Measurements from ENCODE around the gene GPC5. TPM values are rescaled to one million over a fixed set of nuclear protein-coding genes. Genes with fewer than 3 reads are reported as not detected.

GPC5 gene
- total and polyA plus RNA-seq, 2 of the 13 experiments (the other 11 are each of a cell fraction or from before 2014, with no cell fraction given): 0.02 to 0.07 TPM

DNA sequence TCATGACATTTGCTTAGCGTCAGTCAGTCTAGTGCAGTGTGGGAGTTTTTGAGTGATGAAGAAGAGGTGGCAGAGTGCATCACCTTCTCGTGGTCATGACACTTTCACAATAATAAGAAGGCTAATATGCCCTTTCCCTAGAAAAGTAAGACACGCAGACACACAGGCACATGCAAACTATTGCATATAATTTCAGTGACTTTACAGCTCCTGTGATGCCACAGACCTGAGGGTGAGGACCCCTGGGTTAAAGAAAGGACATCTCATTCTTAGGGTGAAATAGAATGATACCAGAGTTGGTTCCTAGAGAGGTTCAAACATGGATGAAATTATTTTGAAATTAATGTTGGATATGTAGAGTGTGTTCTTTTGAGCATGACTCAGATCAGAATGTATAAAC is 300.3 kb downstream of the GPC5 start:
- ChIA-PET POLR2A (no interaction called here), CTCF (ENCODE audit: low intra/inter-chr PET ratio, low total read pairs) (no interaction called here)
- H3K9me3 ChIP-seq (ENCODE audit: low read length): no peaks in the 10 kb centered on the region
- intact Hi-C loops (cut with micrococcal nuclease; ENCODE audit: unreplicated experiment): no loop called here
- H3K4me3 ChIP-seq (replicated peaks in 1 of 3; ENCODE audit: insufficient read depth in 1 of 3, low read depth in 2 of 3, low read length in 3 of 3): no peak overlapping the region
- H4K20me1 ChIP-seq (ENCODE audit: insufficient read depth, low read length): no peaks in the 10 kb centered on the region
- no peaks in the 10 kb centered on the region for H3K27me3 ChIP-seq (ENCODE audit: control insufficient read depth in 1 of 2, insufficient read depth in 2 of 2, low read length in 2 of 2)
- no peaks in the 10 kb centered on the region for H3K36me3 ChIP-seq (replicated peaks in 1 of 2; ENCODE audit: control insufficient read depth in 1 of 2, insufficient read depth in 2 of 2, low read length in 2 of 2)
- FAIRE-seq (no peak), ATAC-seq (no peak), DNase-seq (ENCODE audit: low spot score) (no peak)
- H2AFZ ChIP-seq (ENCODE audit: low read length): no peak overlapping the region
- TF ChIP-seq, protein P1, sequence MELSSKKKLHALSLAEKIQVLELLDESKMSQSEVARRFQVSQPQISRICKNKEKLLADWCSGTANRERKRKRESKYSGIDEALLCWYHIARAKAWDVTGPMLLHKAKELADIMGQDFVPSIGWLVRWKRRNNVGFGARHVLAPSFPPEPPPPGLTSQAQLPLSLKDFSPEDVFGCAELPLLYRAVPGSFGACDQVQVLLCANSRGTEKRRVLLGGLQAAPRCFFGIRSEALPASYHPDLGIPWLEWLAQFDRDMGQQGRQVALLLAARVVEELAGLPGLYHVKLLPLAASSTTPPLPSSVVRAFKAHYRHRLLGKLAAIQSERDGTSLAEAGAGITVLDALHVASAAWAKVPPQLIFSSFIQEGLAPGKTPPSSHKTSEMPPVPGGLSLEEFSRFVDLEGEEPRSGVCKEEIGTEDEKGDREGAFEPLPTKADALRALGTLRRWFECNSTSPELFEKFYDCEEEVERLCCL (CRISPR knock-in tag; IDR thresholded peaks at IDR 0.05; ENCODE audit: borderline replicate concordance): no peak
- TF ChIP-seq BRD4 (CRISPR knock-in tag; IDR thresholded peaks at IDR 0.05) (no peak), ZNF788 (CRISPR knock-in tag; IDR thresholded peaks at IDR 0.05; ENCODE audit: borderline replicate concordance) (no peak)
- TF ChIP-seq, protein P2, sequence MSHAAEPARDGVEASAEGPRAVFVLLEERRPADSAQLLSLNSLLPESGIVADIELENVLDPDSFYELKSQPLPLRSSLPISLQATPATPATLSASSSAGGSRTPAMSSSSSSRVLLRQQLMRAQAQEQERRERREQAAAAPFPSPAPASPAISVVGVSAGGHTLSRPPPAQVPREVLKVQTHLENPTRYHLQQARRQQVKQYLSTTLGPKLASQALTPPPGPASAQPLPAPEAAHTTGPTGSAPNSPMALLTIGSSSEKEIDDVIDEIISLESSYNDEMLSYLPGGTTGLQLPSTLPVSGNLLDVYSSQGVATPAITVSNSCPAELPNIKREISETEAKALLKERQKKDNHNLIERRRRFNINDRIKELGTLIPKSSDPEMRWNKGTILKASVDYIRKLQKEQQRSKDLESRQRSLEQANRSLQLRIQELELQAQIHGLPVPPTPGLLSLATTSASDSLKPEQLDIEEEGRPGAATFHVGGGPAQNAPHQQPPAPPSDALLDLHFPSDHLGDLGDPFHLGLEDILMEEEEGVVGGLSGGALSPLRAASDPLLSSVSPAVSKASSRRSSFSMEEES (CRISPR knock-in tag; IDR thresholded peaks at IDR 0.05): no peak
- no peak overlapping the region for H3K4me2 ChIP-seq (ENCODE audit: low read depth, low read length)
- H3K9ac ChIP-seq (ENCODE audit: insufficient read depth, low read depth, low read length): no peak overlapping the region
- in situ Hi-C loops (cut with HindIII; ENCODE audit: extremely low pct_ligation_motif_present, low pct_unique_long_range_greater_than_20kb): no loop called here
- no peaks in the 10 kb centered on the region for H3K79me2 ChIP-seq (ENCODE audit: insufficient read depth, low read length)
- H3K4me1 ChIP-seq (ENCODE audit: insufficient read depth, low read length): no peaks in the 10 kb centered on the region
- BruUV-seq (replicated peaks): no TSS peak
- WGBS (ENCODE audit: low lambda C conversion rate): 0% methylated on average over 3 of the region's 3 CpGs
- H3K27ac ChIP-seq (ENCODE audit: extremely low read length, insufficient read depth, low read length): no peak overlapping the region

DNA sequence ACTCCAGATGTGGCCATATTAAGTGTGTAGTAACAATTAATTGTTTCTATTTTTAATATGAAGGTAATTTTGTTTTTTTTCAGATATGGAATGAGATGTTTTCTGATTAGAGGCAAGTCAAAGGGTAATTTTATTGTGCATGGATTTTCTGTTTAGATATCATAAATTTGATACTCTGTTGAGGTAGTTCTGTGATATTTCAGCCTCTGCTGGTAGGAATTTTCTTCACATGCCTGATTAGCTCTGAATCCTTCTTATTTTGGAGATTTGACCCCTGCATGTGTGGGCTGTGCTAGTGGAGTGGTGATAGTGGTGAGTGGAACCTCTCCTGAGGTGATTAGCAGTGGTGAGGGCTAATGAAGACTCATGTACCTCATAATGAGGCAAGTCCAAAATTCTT is 301.4 kb downstream of the GPC5 start:
- H3K9me3 ChIP-seq (ENCODE audit: low read length): no peaks in the 10 kb centered on the region
- ChIA-PET POLR2A (no interaction called here), CTCF (ENCODE audit: low intra/inter-chr PET ratio, low total read pairs) (no interaction called here)
- no peaks in the 10 kb centered on the region for H4K20me1 ChIP-seq (ENCODE audit: insufficient read depth, low read length)
- no peak overlapping the region for H3K27ac ChIP-seq (ENCODE audit: extremely low read length, insufficient read depth, low read length)
- no peak for FAIRE-seq
- intact Hi-C loops (cut with micrococcal nuclease; ENCODE audit: unreplicated experiment): no loop called here
- no peak for ATAC-seq
- in situ Hi-C loops (cut with HindIII; ENCODE audit: extremely low pct_ligation_motif_present, low pct_unique_long_range_greater_than_20kb): no loop called here
- DNase-seq (ENCODE audit: low spot score): no peak
- no peak overlapping the region for H2AFZ ChIP-seq (ENCODE audit: low read length)
- H3K4me1 ChIP-seq (ENCODE audit: insufficient read depth, low read length): no peaks in the 10 kb centered on the region
- H3K36me3 ChIP-seq (replicated peaks in 1 of 2; ENCODE audit: control insufficient read depth in 1 of 2, insufficient read depth in 2 of 2, low read length in 2 of 2): no peaks in the 10 kb centered on the region
- no peak overlapping the region for H3K9ac ChIP-seq (ENCODE audit: insufficient read depth, low read depth, low read length)
- no peaks in the 10 kb centered on the region for H3K27me3 ChIP-seq (ENCODE audit: control insufficient read depth in 1 of 2, insufficient read depth in 2 of 2, low read length in 2 of 2)
- no TSS peak for BruUV-seq (replicated peaks)
- H3K4me3 ChIP-seq (replicated peaks in 1 of 3; ENCODE audit: insufficient read depth in 1 of 3, low read depth in 2 of 3, low read length in 3 of 3): no peak overlapping the region
- no peaks in the 10 kb centered on the region for H3K79me2 ChIP-seq (ENCODE audit: insufficient read depth, low read length)
- no peak overlapping the region for H3K4me2 ChIP-seq (ENCODE audit: low read depth, low read length)
- TF ChIP-seq CAMTA2 (CRISPR knock-in tag; IDR thresholded peaks at IDR 0.05; ENCODE audit: borderline replicate concordance) (no peak), POLR2AphosphoS5 (IDR thresholded peaks at IDR 0.05; ENCODE audit: low read depth, low read length) (no peak), ZBTB4 (CRISPR knock-in tag; IDR thresholded peaks at IDR 0.05; ENCODE audit: borderline replicate concordance) (no peak), ZNF891 (CRISPR knock-in tag; IDR thresholded peaks at IDR 0.05) (no peak), RFX5 (IDR thresholded peaks at IDR 0.05; ENCODE audit: low read depth, low read length) (no peak), BCL3 (CRISPR knock-in tag; IDR thresholded peaks at IDR 0.05) (no peak), NCOA2 (CRISPR knock-in tag; IDR thresholded peaks at IDR 0.05) (no peak)

Data from HepG2 (cell line).